ENCODE measurements around the gene CDH23. TPM values are rescaled to one million over a fixed set of nuclear protein-coding genes. Genes with fewer than 3 reads are reported as not detected.

Gene CDH23
- total RNA-seq, 2 donors from 2014 or later, result 1.4 to 1.6 TPM

GRCh38 chr10:71404503-71405295 is 8.0 kb downstream of the CDH23 start:
- Histone ChIP-seq H3K9ac (ENCODE audit: low read depth in 2 of 2, low read length in 2 of 2) (no peak overlapping the region), H3K4me3 (no peak overlapping the region), H3K36me3 (no peaks in the 10 kb centered on the region), H3K27me3 (no peaks in the 10 kb centered on the region), H3K27ac (no peak overlapping the region), H3K9me3 (no peaks in the 10 kb centered on the region), H3K4me1 (no peaks in the 10 kb centered on the region)
- intact Hi-C loops (cut with DNase I), result no loop called here
- no peak for DNase-seq
- TF ChIP-seq, protein P1, sequence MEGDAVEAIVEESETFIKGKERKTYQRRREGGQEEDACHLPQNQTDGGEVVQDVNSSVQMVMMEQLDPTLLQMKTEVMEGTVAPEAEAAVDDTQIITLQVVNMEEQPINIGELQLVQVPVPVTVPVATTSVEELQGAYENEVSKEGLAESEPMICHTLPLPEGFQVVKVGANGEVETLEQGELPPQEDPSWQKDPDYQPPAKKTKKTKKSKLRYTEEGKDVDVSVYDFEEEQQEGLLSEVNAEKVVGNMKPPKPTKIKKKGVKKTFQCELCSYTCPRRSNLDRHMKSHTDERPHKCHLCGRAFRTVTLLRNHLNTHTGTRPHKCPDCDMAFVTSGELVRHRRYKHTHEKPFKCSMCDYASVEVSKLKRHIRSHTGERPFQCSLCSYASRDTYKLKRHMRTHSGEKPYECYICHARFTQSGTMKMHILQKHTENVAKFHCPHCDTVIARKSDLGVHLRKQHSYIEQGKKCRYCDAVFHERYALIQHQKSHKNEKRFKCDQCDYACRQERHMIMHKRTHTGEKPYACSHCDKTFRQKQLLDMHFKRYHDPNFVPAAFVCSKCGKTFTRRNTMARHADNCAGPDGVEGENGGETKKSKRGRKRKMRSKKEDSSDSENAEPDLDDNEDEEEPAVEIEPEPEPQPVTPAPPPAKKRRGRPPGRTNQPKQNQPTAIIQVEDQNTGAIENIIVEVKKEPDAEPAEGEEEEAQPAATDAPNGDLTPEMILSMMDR (IDR thresholded peaks at IDR 0.05), result no peak

DNA sequence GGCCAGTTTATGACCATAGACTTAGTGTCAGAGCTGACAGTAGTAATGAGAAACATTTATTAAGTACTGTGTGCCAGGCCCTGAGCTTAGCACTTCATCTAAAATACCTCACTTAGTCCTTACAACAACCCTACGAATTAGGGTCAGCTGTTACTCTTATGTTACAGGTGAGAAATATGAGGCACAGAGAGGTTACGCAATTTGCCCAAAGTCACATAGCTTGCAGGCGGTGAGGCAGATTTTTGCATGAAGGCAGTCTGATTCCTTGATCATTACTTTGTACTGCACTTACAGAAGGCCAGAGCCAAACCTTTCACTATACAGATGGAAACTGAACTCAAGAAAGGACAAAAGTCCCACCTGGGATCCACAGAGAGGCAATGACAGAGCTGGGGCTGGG is 10.2 kb downstream of the CDH23 start:
- H3K9me3 ChIP-seq, result no peaks in the 10 kb centered on the region
- intact Hi-C loops (cut with DNase I), result no loop called here
- no peaks in the 10 kb centered on the region for H3K36me3 ChIP-seq
- H3K27ac ChIP-seq, result no peak overlapping the region
- H3K9ac ChIP-seq (ENCODE audit: low read depth in 2 of 2, low read length in 2 of 2), result no peak overlapping the region
- no peaks in the 10 kb centered on the region for H3K4me1 ChIP-seq
- DNase-seq, result no peak
- H3K4me3 ChIP-seq, result no peak overlapping the region
- TF ChIP-seq, protein P1 (IDR thresholded peaks at IDR 0.05), result no peak
- H3K27me3 ChIP-seq, result no peaks in the 10 kb centered on the region

DNA sequence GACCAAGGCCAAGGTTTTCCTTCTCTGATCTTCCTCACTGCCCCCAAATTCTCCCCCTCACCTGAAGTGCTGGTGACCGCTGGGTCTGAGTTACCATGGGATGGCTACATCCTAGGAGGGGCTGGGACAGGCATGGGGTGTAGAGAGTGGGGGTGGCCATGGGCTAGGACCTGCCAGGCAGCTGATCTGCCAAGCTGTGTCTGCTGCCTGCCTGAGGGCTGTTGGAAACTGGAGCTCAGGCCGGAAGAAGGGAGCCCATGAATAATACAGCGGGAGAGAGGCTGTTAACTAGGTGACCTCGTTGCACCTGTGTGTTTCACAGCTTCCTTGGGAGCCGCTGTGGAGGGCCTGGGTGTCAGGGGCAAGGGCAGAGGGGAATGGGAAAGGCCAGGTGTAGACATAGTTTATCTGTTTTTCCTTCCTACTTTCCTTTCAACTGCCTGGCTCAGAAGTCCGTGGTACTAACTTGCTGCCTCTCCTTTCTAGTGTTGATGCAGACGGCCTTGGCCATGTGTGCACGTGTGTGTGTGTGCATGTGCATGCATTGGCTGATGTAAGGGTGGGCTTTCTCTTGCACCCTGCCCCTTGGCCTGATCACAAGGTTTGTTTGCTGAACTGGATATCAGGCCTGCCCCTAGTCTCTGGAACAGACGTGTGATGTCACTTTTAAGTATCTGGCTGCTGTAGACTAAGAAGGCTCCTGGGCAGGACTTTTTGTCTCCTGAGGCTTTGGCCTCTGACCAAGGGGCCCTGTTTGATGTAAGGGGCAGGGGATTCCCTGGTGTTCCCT is 11.9 kb downstream of the CDH23 start:
- Histone ChIP-seq H3K27me3 (no peaks in the 10 kb centered on the region), H3K36me3 (no peaks in the 10 kb centered on the region), H3K4me1 (no peaks in the 10 kb centered on the region), H3K4me3 (no peak overlapping the region), H3K27ac (no peak overlapping the region), H3K9me3 (no peaks in the 10 kb centered on the region), H3K9ac (ENCODE audit: low read depth in 2 of 2, low read length in 2 of 2) (no peak overlapping the region)
- intact Hi-C loops (cut with DNase I), result no loop called here
- no peak for DNase-seq
- TF ChIP-seq, protein P1 (IDR thresholded peaks at IDR 0.05), result no peak

GRCh38 chr10:71409516-71410104 is 12.9 kb downstream of the CDH23 start:
- DNase-seq, result no peak

DNA sequence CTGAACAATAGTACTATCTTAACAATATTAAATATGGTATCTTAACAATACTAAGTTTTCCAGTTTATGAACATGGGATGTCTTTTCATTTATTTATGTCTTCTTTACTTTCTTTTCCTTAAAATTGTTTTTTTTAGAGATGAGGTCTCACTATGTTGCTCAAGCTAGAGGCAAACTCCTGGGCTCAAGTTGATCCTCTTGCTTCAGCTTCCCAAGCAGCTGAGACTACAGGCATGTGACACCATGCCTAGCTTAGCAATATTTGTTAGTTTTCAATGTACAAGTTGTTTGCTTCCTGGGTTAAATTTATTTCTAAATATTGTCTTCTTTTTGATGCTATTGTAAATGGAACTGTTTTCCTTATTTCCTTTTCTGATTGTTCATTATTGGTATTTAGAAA is 16.9 kb downstream of the CDH23 start:
- Histone ChIP-seq H3K4me1 (no peaks in the 10 kb centered on the region), H3K27me3 (no peaks in the 10 kb centered on the region), H3K9me3 (no peaks in the 10 kb centered on the region), H3K4me3 (no peak overlapping the region), H3K27ac (no peak overlapping the region), H3K9ac (ENCODE audit: low read depth in 2 of 2, low read length in 2 of 2) (no peak overlapping the region), H3K36me3 (no peaks in the 10 kb centered on the region)
- TF ChIP-seq, protein P1 (IDR thresholded peaks at IDR 0.05), result no peak
- DNase-seq, result no peak
- intact Hi-C loops (cut with DNase I), result no loop called here

More at GRCh38 chr10:71409516-71410104, 12.9 kb downstream of the CDH23 start:
- intact Hi-C loops (cut with DNase I), result no loop called here
- no peaks in the 10 kb centered on the region for H3K9me3 ChIP-seq
- H3K4me1 ChIP-seq, result no peaks in the 10 kb centered on the region
- H3K36me3 ChIP-seq, result no peaks in the 10 kb centered on the region
- H3K4me3 ChIP-seq, result no peak overlapping the region
- H3K9ac ChIP-seq (ENCODE audit: low read depth in 2 of 2, low read length in 2 of 2), result no peak overlapping the region
- H3K27me3 ChIP-seq, result no peaks in the 10 kb centered on the region
- TF ChIP-seq, protein P1 (IDR thresholded peaks at IDR 0.05), result no peak
- no peak overlapping the region for H3K27ac ChIP-seq

Measured in colonic mucosa (tissue), 4 donors.